ENCODE data around the gene PAXX. TPM values are rescaled to one million over a fixed set of nuclear protein-coding genes. Genes with fewer than 3 reads are reported as not detected.

Gene PAXX
- total RNA-seq, 1 experiment from 2014 or later: 64.0 TPM

DNA sequence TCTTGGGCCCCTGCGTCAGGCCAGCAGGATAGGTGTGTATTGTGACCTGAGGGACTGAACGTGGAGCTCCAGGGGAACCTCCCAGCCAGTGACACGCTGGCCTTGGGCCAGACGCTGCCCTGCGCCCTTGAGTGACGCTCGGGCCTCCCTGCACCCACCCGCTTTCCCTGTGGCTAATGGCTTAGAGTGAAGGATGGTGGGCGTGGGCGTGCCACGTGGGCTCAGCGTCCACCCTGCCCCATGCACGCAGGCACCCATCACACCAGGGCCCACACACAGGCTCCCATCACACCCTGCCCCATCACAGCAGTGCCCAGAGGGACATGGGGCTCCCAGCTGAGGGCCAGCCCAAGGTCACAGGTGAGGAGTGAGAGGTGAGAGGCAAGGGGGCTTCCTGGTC is 44.8 kb downstream of the PAXX start:
- DNase-seq (ENCODE audit: low read depth, low spot score) (no peak), ATAC-seq (no peak)
- POLR2A ChIA-PET: no interaction called here
- intact Hi-C loops (cut with micrococcal nuclease; ENCODE audit: unreplicated experiment): loop anchor here (10.0 kb wide), 1 partner anchor 92 kb away; the partner anchor contains the start of genes C8G and FBXW5
- no peaks in the 10 kb centered on the region for H3K36me3 ChIP-seq (ENCODE audit: control insufficient read depth, insufficient read depth, low read length)
- CTCF ChIA-PET: interaction anchor here (0.5 kb wide), 1 partner anchor 70 kb away, joined by 8 read pairs; no protein-coding TSS in a partner anchor
- TF ChIP-seq, protein P1, sequence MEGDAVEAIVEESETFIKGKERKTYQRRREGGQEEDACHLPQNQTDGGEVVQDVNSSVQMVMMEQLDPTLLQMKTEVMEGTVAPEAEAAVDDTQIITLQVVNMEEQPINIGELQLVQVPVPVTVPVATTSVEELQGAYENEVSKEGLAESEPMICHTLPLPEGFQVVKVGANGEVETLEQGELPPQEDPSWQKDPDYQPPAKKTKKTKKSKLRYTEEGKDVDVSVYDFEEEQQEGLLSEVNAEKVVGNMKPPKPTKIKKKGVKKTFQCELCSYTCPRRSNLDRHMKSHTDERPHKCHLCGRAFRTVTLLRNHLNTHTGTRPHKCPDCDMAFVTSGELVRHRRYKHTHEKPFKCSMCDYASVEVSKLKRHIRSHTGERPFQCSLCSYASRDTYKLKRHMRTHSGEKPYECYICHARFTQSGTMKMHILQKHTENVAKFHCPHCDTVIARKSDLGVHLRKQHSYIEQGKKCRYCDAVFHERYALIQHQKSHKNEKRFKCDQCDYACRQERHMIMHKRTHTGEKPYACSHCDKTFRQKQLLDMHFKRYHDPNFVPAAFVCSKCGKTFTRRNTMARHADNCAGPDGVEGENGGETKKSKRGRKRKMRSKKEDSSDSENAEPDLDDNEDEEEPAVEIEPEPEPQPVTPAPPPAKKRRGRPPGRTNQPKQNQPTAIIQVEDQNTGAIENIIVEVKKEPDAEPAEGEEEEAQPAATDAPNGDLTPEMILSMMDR (IDR thresholded peaks at IDR 0.05): no peak
- TF ChIP-seq POLR2AphosphoS5 (IDR thresholded peaks at IDR 0.05; ENCODE audit: low read depth, low read length): no peak
- TF ChIP-seq, protein P2, sequence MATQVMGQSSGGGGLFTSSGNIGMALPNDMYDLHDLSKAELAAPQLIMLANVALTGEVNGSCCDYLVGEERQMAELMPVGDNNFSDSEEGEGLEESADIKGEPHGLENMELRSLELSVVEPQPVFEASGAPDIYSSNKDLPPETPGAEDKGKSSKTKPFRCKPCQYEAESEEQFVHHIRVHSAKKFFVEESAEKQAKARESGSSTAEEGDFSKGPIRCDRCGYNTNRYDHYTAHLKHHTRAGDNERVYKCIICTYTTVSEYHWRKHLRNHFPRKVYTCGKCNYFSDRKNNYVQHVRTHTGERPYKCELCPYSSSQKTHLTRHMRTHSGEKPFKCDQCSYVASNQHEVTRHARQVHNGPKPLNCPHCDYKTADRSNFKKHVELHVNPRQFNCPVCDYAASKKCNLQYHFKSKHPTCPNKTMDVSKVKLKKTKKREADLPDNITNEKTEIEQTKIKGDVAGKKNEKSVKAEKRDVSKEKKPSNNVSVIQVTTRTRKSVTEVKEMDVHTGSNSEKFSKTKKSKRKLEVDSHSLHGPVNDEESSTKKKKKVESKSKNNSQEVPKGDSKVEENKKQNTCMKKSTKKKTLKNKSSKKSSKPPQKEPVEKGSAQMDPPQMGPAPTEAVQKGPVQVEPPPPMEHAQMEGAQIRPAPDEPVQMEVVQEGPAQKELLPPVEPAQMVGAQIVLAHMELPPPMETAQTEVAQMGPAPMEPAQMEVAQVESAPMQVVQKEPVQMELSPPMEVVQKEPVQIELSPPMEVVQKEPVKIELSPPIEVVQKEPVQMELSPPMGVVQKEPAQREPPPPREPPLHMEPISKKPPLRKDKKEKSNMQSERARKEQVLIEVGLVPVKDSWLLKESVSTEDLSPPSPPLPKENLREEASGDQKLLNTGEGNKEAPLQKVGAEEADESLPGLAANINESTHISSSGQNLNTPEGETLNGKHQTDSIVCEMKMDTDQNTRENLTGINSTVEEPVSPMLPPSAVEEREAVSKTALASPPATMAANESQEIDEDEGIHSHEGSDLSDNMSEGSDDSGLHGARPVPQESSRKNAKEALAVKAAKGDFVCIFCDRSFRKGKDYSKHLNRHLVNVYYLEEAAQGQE (IDR thresholded peaks at IDR 0.05; ENCODE audit: insufficient read depth in 1 of 2, low read depth in 2 of 2, low read length in 1 of 2): no peak
- no peak for TF ChIP-seq SIN3A (IDR thresholded peaks at IDR 0.05; ENCODE audit: borderline replicate concordance, insufficient read depth, low read depth, low read length)
- TF ChIP-seq TCF7L2 (IDR thresholded peaks at IDR 0.05; ENCODE audit: low read depth, low read length): no peak
- H3K27ac ChIP-seq (ENCODE audit: low read length): no peak overlapping the region
- BruUV-seq (replicated peaks): no TSS peak
- H3K4me1 ChIP-seq (ENCODE audit: control insufficient read depth, insufficient read depth, low read length): peaks cover 5% of the 10 kb centered on the region
- H3K9me3 ChIP-seq (ENCODE audit: control insufficient read depth, insufficient read depth, low read depth, low read length): no peaks in the 10 kb centered on the region
- in situ Hi-C loops (cut with HindIII; ENCODE audit: low pct_unique_long_range_greater_than_20kb, low sequenced_read_pairs): no loop called here
- no peak overlapping the region for H3K4me3 ChIP-seq (ENCODE audit: low read depth in 2 of 2, low read length in 2 of 2)
- H3K27me3 ChIP-seq (ENCODE audit: control insufficient read depth, insufficient read depth, low read length): no peaks in the 10 kb centered on the region

DNA sequence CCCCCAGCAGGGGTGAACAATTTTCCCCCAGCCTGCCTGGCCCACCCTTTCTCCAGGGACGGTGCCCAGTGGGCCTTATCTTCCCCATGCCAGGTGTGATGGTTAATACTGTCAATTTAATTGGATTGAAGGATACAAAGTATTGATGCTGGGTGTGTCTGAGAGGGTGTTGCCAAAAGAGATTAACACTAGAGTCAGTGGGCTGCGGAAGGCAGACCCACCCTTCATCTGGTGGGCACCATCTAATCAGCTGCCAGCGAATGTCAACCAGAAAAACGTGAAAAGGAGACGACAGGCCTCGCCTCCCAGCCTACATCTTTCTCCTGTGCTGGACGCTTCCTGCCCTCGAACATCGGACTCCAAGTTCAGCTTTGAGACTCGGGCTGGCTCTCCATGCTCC is 45.3 kb downstream of the PAXX start:
- Histone ChIP-seq H3K9me3 (ENCODE audit: control insufficient read depth, insufficient read depth, low read depth, low read length) (no peaks in the 10 kb centered on the region), H3K27me3 (ENCODE audit: control insufficient read depth, insufficient read depth, low read length) (no peaks in the 10 kb centered on the region), H3K4me3 (ENCODE audit: low read depth in 2 of 2, low read length in 2 of 2) (no peak overlapping the region), H3K27ac (ENCODE audit: low read length) (no peak overlapping the region), H3K4me1 (ENCODE audit: control insufficient read depth, insufficient read depth, low read length) (peaks cover 5% of the 10 kb centered on the region), H3K36me3 (ENCODE audit: control insufficient read depth, insufficient read depth, low read length) (no peaks in the 10 kb centered on the region)
- CTCF ChIA-PET: interaction anchor here (0.5 kb wide), 1 partner anchor 70 kb away, joined by 8 read pairs; no protein-coding TSS in a partner anchor
- in situ Hi-C loops (cut with HindIII; ENCODE audit: low pct_unique_long_range_greater_than_20kb, low sequenced_read_pairs): no loop called here
- no TSS peak for BruUV-seq (replicated peaks)
- DNase-seq (ENCODE audit: low read depth, low spot score) (no peak), ATAC-seq (no peak)
- intact Hi-C loops (cut with micrococcal nuclease; ENCODE audit: unreplicated experiment): loop anchor here (10.0 kb wide), 1 partner anchor 93 kb away; the partner anchor contains the start of genes C8G and FBXW5
- POLR2A ChIA-PET: no interaction called here
- TF ChIP-seq TCF7L2 (IDR thresholded peaks at IDR 0.05; ENCODE audit: low read depth, low read length): no peak
- TF ChIP-seq, protein P2 (IDR thresholded peaks at IDR 0.05; ENCODE audit: insufficient read depth in 1 of 2, low read depth in 2 of 2, low read length in 1 of 2): no peak
- no peak for TF ChIP-seq SIN3A (IDR thresholded peaks at IDR 0.05; ENCODE audit: borderline replicate concordance, insufficient read depth, low read depth, low read length)
- TF ChIP-seq POLR2AphosphoS5 (IDR thresholded peaks at IDR 0.05; ENCODE audit: low read depth, low read length): no peak
- TF ChIP-seq, protein P1 (IDR thresholded peaks at IDR 0.05): no peak

Data from Panc1 (cell line).